Ecto neural progenitor cell (in vitro differentiated cells): ENCODE results near the gene TCP11.
A peak's percentile ranks its signal among the peaks of the same experiment; 100 is the strongest.

Experiments
- DNase-seq: peaks from one replicate; pipeline ENCODE4 v3.0.0-alpha.2; 2018; ENCODE audit warnings: low spot score

The TCP11 gene

DNA sequence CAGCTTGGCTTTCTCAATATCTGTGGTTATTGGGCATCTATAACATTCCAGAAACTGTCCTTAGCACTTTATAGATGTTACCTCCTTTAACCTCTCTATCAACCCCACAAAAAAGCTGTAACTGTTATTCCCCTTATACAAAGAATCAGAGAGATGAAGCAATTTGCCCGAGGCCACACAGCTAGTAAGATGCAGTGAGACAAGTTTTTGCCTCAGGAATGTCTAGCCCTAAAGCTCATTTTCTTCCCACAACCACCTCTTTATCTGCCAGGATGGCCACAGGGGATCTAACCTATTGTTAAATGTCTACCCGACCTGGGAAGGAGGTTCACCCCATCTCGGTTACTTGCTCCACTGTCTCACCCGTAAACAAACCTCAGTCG, 31.9 kb upstream of the TCP11 start:
- no peak for DNase-seq

- DNase-seq = no peak
Measured at GRCh38 chr6:35170891-35171290, 29.8 kb upstream of the TCP11 start.

GRCh38 chr6:35170166-35170565, 29.0 kb upstream of the TCP11 start:
- no peak for DNase-seq

GRCh38 chr6:35168461-35168861, 27.3 kb upstream of the TCP11 start:
- DNase-seq = no peak

DNA sequence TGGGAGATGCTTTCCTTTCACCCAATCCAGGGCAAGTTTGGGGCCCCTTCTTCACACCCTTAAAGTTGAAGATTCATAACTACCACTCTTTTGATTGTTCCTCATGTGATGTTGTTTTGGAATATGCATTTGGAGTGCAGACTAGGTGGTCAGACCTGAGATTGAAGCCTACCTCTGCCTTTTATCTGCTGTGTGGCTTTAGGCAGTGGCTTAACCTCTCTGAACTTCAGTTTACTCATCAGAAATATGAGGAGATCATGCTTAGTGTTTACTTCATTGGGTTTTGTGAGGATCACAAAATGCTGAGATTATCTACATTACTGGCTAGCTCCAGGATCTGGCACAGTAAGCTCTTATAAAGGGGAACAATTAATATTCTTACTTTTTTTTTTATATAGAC, 26.4 kb upstream of the TCP11 start:
- no peak for DNase-seq

- DNase-seq = no peak
Measured at GRCh38 chr6:35166520-35166919, 25.4 kb upstream of the TCP11 start.

DNA sequence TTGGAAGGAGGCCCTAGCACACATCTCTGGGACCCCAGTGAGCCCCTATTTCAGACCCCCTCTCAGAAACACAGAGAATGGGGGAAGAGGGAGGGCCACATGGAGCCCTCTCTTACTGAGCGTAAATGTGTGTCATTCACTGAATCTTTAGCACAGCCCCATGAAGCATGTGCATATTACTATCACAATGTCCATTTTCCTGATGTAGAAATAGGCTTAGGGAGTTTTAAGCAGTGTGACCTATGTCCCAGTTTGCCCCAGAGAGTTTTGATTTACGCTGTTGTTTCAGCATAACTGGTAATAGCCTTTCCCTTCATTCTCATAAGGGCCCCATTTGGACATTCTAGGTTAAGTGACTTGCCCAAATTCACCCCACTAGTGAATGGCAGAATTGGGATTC, 25.0 kb upstream of the TCP11 start:
- DNase-seq = no peak

DNA sequence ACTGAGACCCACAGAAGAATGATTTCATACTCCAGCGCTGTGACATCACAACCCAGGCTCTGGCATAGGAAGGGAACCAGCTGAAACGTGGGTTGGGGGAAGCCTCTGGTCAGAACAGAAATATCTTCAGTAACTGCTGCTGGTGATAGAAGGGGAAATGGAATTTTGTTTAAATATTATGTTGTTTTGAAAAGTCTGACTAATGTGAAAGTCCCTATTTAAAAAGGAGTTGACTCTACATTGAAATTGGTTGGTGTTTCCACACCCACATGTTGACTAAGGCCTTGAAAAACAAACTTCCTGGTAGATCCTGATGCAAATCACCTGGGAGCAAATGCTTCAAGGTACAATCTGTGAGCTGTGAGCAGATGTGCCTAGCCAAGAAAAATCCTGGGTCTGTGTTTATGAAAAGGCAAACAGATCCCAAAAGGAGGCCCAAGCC, 24.5 kb upstream of the TCP11 start:
- DNase-seq = no peak

DNA sequence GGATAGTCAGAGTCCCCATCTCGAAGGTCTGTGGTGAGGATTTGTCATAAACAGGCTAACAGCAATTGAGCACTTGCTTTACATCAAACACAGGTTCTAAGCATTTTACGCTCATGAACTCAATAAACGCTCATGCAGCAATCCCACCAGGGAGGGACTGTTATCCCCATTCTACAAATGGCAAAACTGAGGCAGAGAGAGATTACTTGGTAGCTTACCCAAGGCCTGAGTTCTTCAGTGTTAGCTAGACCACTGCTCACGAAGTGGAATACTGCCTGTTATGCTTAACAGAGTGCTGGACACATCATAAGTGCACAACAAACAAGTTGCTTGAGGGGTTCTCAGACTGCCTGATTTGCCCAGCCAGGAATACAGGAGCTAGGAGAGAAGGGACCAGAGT, 23.7 kb upstream of the TCP11 start:
- DNase-seq = no peak

DNA sequence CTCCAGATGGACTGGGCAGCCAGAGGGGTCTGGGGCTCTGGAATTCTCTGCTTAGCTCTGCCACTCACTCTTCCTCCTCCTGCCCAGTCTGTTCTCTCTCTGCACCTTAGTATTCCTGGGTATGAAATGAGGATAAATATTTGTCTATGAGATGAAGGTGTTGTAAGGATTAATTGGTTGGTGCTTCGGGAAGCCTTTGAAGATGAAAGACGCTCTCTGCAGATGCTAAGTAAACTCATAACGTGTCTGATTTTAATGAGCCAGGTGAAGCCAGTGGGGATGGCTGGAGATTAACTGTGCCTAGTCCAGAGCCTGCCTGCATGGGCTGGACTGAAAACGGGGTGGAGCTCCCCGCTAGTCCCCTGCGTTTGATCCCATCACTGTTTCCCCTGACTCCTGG, 23.1 kb upstream of the TCP11 start:
- DNase-seq = no peak

DNA sequence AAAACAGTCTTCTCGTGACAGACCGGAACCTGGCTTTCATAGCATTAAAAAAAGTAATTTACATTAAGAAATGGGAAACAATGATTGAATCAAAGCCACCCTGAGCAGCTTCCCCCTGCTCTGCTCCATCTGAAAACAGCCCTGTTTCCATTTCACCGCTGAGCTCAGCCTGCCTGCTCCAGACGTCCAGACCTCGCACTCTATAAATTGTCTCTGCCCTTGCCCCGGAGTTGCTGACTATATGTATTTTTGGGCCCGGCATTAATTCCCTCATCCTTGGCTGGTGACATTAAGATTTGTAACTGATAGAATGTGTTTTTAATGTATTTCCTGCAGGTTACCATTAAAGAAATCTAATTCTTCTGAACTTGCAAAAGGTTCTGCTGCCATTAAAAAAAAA, 22.7 kb upstream of the TCP11 start:
- no peak for DNase-seq

DNA sequence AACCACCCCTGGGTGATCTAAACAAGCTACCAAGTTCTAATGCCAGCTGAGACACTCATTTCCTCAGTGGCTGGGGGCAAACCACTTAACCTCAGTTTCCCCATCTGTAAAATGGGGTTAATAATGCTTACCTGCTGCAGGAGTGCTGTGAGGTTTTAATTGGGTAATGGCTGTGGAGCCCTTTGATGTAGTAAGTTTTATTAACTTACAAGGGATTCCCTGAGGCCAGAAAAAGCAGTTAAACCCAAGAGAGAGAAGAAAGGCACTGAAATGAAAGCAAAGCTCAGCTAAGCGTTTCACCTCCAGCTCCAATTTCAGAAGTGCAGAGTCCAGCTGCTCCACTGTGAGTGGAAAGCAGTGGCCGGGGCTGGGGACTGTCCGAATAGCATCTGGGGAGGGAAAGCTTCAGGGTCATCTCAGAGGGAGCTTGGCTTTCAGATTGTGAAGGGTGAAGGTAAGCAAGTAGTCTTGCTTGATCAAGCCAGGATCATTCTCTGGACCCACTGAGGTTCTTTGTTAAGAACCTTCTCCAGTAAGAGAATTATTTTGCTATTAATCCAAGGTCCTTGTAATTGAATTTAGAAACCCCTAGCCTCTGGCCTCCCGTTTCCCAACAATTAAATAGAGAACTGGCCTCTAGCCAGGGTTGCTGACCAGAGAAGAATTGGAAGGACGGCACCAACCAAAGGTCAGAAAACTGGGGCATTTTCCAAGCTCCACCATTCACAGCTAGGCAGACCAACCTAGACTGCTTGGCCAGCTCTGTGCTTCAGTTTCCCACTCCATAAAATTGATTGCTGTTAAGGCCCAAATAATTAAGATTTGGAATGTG, 20.9 kb upstream of the TCP11 start:
- peak; percentile 37 for DNase-seq

GRCh38 chr6:35161266-35161665, 20.1 kb upstream of the TCP11 start:
- no peak for DNase-seq

DNA sequence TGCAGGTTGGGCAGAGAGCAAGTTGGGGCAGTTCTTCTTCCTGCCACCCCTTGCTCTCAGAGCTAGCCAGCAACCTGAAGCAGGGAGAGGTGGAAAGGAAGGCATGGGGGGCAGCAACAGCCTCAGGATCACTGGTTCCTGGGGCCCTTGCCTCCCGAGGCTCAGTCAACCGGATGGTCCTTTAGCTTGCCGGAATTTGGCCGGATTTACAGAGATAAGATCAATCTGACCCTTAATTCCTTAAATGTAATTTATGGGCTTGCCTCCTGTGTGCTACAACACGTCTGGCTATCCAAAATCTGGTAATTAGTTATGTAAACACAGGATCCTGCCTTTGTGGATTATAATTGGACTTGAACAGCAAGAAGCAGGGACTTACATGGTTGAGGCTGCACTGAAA, 19.5 kb upstream of the TCP11 start:
- peak; percentile 39 for DNase-seq

- DNase-seq = no peak
Measured at GRCh38 chr6:35158520-35158919, 17.4 kb upstream of the TCP11 start.

DNA sequence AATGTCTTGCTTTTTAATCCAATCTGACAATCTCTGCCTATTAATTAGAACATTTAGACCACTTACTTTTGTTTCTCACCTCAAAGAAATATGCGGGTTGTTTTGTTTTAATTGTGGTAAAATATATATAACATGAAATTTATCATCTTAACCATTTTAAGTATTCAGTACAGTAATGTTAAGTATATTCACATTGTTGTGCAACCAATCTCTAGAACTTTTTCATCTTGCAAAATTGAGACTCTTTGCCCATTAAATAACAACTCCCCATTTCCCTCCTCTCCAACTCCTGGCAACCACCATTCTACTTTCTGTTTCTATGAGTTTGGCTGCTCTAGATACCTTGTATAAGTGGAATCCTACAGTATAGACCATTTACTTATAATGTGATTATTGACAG, 13.8 kb upstream of the TCP11 start:
- DNase-seq = no peak

- no peak for DNase-seq
Measured at GRCh38 chr6:35154262-35154661, 13.1 kb upstream of the TCP11 start.

- DNase-seq = no peak
Measured at GRCh38 chr6:35152067-35152707, 11.0 kb upstream of the TCP11 start.

- no peak for DNase-seq
Measured at GRCh38 chr6:35151466-35151865, 10.3 kb upstream of the TCP11 start.

GRCh38 chr6:35149891-35150566, 8.9 kb upstream of the TCP11 start:
- no peak for DNase-seq

DNA sequence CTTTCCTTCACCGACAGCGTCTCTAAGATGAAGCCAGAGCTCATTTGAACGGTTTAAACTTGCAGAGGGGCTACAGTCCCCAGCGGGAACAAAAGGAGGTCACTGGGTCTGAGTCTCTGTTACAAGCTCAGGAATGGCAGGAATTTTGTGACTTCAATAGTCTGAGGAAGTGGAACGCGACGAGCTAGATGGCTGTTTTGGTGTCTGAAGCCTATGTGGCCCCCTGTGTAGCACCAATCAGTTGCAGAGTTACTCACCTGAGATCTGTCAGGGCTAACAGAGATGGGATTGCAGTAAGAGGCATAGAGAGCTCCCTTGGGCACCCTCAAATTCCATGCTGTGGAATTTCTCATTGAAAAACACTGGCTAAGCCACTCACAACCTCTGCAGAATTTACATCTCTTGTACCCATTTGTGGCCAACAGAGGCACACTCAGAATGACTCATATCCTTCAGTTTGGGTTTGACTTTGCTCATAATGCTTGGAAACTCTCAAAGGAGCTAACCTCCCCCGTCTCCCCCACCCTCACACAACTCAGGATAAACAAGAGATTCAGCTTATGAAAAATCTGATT, 7.1 kb upstream of the TCP11 start:
- DNase-seq = peak; percentile 77

- no peak for DNase-seq
Measured at GRCh38 chr6:35147486-35147885, 6.3 kb upstream of the TCP11 start.

DNA sequence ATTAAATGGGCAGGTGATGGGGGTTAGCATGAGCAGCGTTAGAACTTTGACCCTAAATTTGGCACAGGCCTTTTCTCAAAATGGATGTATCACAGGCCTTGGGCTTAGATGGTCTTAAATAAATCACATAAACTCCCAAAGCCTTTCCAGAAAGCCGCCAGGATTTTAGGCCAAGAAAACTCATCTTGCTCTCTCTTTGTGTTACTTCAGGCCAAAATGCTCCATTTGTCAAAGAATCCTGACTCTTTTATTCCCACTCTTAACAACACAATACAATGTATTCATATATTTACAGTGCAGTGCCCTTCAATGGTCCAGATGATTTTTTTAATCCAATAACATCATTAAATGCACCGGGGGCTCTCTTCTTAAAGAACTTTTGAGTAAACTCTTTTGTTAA, 5.9 kb upstream of the TCP11 start:
- no peak for DNase-seq
